ENCODE measurements around the gene GPR39.

GPR39 gene

GRCh38 chr2:132374151-132374550 is 42.5 kb upstream of the GPR39 start:
- Histone ChIP-seq H2AFZ (no peak overlapping the region), H3K36me3 (ENCODE audit: control insufficient read depth, insufficient read depth, low read length) (no peaks in the 10 kb centered on the region), H3K79me2 (no peaks in the 10 kb centered on the region), H3K27ac (no peak overlapping the region), H3K9me3 (ENCODE audit: control insufficient read depth, low read length) (no peaks in the 10 kb centered on the region), H3K4me1 (no peaks in the 10 kb centered on the region), H3K4me2 (ENCODE audit: low read length) (no peak overlapping the region), H3K9ac (no peak overlapping the region), H3K27me3 (ENCODE audit: control insufficient read depth, insufficient read depth, low read length) (no peaks in the 10 kb centered on the region), H3K4me3 (ENCODE audit: low read depth, low read length) (no peak overlapping the region)
- TF ChIP-seq CTCF (IDR thresholded peaks at IDR 0.05), result no peak

DNA sequence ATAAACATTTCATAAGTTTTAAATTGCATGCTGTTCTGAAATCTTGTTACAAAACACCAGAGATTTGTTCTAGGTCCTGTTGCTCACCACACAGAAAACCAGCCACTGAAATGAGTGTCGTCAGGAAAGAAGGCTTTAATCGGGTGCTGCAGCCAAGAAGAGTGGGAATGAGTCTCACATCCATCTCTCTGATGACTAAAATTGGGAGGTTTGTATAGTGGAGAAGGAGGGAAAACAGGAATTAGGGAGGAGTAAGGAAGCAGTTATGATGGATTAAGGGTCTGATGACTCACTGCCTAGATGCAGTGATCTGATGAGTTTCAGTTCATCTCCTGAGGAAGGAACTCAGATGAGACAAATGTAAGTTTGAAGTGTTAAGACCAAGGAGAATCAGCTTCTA is 42.1 kb upstream of the GPR39 start:
- H3K4me3 ChIP-seq (ENCODE audit: low read depth, low read length), result no peak overlapping the region
- no peak for TF ChIP-seq CTCF (IDR thresholded peaks at IDR 0.05)
- no peaks in the 10 kb centered on the region for H3K79me2 ChIP-seq
- H3K27me3 ChIP-seq (ENCODE audit: control insufficient read depth, insufficient read depth, low read length), result no peaks in the 10 kb centered on the region
- H3K9me3 ChIP-seq (ENCODE audit: control insufficient read depth, low read length), result no peaks in the 10 kb centered on the region
- no peak overlapping the region for H2AFZ ChIP-seq
- no peaks in the 10 kb centered on the region for H3K36me3 ChIP-seq (ENCODE audit: control insufficient read depth, insufficient read depth, low read length)
- H3K4me1 ChIP-seq, result no peaks in the 10 kb centered on the region
- H3K27ac ChIP-seq, result no peak overlapping the region
- no peak overlapping the region for H3K4me2 ChIP-seq (ENCODE audit: low read length)
- no peak overlapping the region for H3K9ac ChIP-seq

- Histone ChIP-seq H2AFZ (no peak overlapping the region), H3K27ac (no peak overlapping the region), H3K4me1 (no peaks in the 10 kb centered on the region), H3K4me3 (ENCODE audit: low read depth, low read length) (no peak overlapping the region), H3K79me2 (no peaks in the 10 kb centered on the region), H3K36me3 (ENCODE audit: control insufficient read depth, insufficient read depth, low read length) (no peaks in the 10 kb centered on the region), H3K9me3 (ENCODE audit: control insufficient read depth, low read length) (no peaks in the 10 kb centered on the region), H3K9ac (no peak overlapping the region), H3K27me3 (ENCODE audit: control insufficient read depth, insufficient read depth, low read length) (no peaks in the 10 kb centered on the region), H3K4me2 (ENCODE audit: low read length) (no peak overlapping the region)
- no peak for TF ChIP-seq CTCF (IDR thresholded peaks at IDR 0.05)
These were observed 41.6 kb upstream of the GPR39 start for GRCh38 chr2:132374961-132375360.

DNA sequence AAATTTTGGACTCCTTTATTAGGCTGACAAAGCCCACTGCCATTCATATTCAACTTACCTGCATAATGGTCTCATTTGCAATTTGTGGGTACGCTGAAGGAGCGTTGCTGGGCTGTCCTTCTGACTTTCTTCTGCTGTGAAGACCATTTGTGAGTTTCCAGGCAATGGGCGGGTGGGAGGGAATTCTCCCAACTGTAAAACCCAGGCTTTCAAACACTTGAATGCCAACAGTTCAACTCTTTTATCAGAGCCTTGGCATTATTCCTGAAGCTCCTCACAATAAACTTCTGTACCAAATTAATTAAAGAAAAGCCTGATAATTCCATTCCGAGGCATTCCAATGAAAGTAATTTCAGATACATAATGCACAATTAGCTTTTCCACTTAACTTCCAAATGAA is 35.2 kb upstream of the GPR39 start:
- no peak overlapping the region for H3K4me3 ChIP-seq (ENCODE audit: low read depth, low read length)
- no peak overlapping the region for H3K27ac ChIP-seq
- H3K79me2 ChIP-seq, result no peaks in the 10 kb centered on the region
- H3K4me2 ChIP-seq (ENCODE audit: low read length), result no peak overlapping the region
- H3K4me1 ChIP-seq, result no peaks in the 10 kb centered on the region
- no peak overlapping the region for H3K9ac ChIP-seq
- no peaks in the 10 kb centered on the region for H3K36me3 ChIP-seq (ENCODE audit: control insufficient read depth, insufficient read depth, low read length)
- H2AFZ ChIP-seq, result no peak overlapping the region
- H3K9me3 ChIP-seq (ENCODE audit: control insufficient read depth, low read length), result no peaks in the 10 kb centered on the region
- no peak for TF ChIP-seq CTCF (IDR thresholded peaks at IDR 0.05)
- no peaks in the 10 kb centered on the region for H3K27me3 ChIP-seq (ENCODE audit: control insufficient read depth, insufficient read depth, low read length)

- H3K79me2 ChIP-seq, result no peaks in the 10 kb centered on the region
- no peak overlapping the region for H3K27ac ChIP-seq
- no peaks in the 10 kb centered on the region for H3K4me1 ChIP-seq
- H3K9ac ChIP-seq, result no peak overlapping the region
- H3K4me3 ChIP-seq (ENCODE audit: low read depth, low read length), result no peak overlapping the region
- no peak for TF ChIP-seq CTCF (IDR thresholded peaks at IDR 0.05)
- no peaks in the 10 kb centered on the region for H3K9me3 ChIP-seq (ENCODE audit: control insufficient read depth, low read length)
- H3K36me3 ChIP-seq (ENCODE audit: control insufficient read depth, insufficient read depth, low read length), result no peaks in the 10 kb centered on the region
- H2AFZ ChIP-seq, result no peak overlapping the region
- no peak overlapping the region for H3K4me2 ChIP-seq (ENCODE audit: low read length)
- no peaks in the 10 kb centered on the region for H3K27me3 ChIP-seq (ENCODE audit: control insufficient read depth, insufficient read depth, low read length)
These were observed 32.6 kb upstream of the GPR39 start for GRCh38 chr2:132383956-132384355.
